ENCODE data around the gene JMJD8. TPM values are rescaled to one million over a fixed set of nuclear protein-coding genes. Genes with fewer than 3 reads are reported as not detected.

The JMJD8 gene
- total and polyA plus RNA-seq, 9 donors, result 20.7 to 40.2 (median 34.3) TPM

DNA sequence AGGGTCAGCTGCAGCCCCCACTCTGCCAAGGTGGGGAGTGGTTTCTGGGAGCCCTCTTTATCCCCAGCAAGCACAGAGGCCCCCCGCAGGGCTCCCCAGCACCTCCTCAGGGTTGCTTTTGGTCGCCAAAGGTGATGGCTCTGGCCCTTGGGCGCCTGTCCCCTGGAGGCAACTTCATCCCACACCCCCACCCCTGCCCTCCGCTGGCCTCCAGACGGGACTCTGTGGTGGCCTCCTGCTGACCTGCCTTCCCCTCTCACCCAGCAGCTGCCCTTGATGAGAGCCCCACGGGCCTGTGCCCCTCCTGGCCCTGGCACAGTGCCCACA is 24.0 kb downstream of the JMJD8 start:
- Histone ChIP-seq H3K27me3 (ENCODE audit: control insufficient read depth, insufficient read depth, low read length) (no peaks in the 10 kb centered on the region), H3K9me3 (replicated peaks; ENCODE audit: control insufficient read depth, low read depth, low read length) (no peaks in the 10 kb centered on the region), H3K36me3 (ENCODE audit: control insufficient read depth, insufficient read depth, low read length) (peaks cover 43% of the 10 kb centered on the region), H3K4me3 (ENCODE audit: low read length) (no peak overlapping the region), H3K27ac (ENCODE audit: low read length) (peak overlapping the region; percentile 51), H3K4me1 (ENCODE audit: control insufficient read depth, insufficient read depth, low read length) (peaks cover 16% of the 10 kb centered on the region)
- DNase-seq, result no peak
- 49% methylated on average over 6 of the region's 6 CpGs for WGBS (ENCODE audit: insufficient coverage)

DNA sequence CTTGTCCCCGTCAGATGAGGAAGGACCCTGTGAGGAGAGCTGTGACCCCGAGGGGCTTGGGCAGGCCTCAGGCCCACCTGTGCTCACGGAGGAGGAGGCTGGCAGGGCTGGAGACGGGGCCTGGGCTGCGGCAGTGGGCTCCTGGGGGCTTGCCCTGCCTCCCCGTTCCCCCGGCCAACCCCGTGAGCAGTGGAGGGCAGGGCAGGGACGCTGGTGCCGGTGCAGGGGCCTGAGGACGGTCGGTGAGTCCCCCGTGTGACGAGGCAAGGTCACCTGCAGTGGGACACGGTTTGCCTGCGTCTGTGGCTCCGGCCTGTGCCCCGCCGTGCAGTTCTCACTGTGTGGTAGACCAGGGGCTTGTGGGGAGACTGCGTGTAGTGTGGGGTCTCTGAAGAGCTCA is 24.5 kb downstream of the JMJD8 start:
- 81% methylated on average over 19 of the region's 20 CpGs for WGBS (ENCODE audit: insufficient coverage)
- no peaks in the 10 kb centered on the region for H3K9me3 ChIP-seq (replicated peaks; ENCODE audit: control insufficient read depth, low read depth, low read length)
- no peak overlapping the region for H3K27ac ChIP-seq (ENCODE audit: low read length)
- no peak overlapping the region for H3K4me3 ChIP-seq (ENCODE audit: low read length)
- H3K4me1 ChIP-seq (ENCODE audit: control insufficient read depth, insufficient read depth, low read length), result peaks cover 16% of the 10 kb centered on the region
- no peak for DNase-seq
- peaks cover 43% of the 10 kb centered on the region for H3K36me3 ChIP-seq (ENCODE audit: control insufficient read depth, insufficient read depth, low read length)
- no peaks in the 10 kb centered on the region for H3K27me3 ChIP-seq (ENCODE audit: control insufficient read depth, insufficient read depth, low read length)

DNA sequence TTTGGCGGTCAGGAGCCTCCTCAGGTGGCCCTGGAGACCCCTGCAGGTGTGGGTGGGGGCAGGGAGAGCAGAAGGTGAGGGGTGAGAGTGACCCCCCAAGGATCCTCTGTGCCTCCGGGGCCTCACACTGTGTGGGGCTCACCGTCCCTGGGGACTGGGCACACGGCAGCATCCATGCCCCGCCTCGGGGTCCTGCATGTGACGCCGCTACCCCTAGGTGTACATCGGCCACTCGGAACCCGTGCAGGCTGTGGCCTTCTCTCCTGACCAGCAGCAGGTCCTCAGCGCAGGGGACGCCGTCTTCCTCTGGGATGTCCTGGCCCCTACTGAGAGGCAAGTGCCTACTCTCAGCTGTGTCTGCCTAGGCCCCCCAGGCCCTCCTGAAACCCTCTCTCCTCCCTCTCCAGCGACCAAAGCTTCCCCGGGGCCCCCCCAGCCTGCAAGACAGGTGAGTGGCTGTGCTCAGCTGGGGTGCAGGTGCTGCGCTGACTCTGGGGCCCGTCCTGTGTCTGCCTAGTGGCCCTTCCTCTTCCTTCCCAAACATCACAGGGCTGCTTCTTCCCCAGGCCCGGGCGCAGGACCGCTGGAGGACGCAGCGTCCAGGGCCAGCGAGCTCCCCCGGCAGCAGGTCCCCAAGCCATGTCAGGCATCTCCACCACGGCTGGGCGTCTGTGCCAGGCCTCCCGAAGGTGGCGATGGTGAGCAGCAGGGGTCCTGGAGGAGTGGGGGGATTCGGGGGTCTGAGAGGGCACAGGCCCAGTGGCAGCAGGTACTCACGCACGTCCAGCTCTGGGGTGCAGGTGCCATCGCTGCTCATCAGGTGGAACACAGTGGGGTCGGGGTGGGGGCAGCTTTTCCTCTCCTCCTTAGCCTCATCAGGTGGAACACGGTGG is 25.2 kb downstream of the JMJD8 start:
- H3K27me3 ChIP-seq (ENCODE audit: control insufficient read depth, insufficient read depth, low read length), result no peaks in the 10 kb centered on the region
- WGBS (ENCODE audit: insufficient coverage), result 86% methylated on average over 33 of the region's 35 CpGs
- no peak for DNase-seq
- no peaks in the 10 kb centered on the region for H3K9me3 ChIP-seq (replicated peaks; ENCODE audit: control insufficient read depth, low read depth, low read length)
- peaks cover 43% of the 10 kb centered on the region for H3K36me3 ChIP-seq (ENCODE audit: control insufficient read depth, insufficient read depth, low read length)
- H3K27ac ChIP-seq (ENCODE audit: low read length), result no peak overlapping the region
- peaks cover 16% of the 10 kb centered on the region for H3K4me1 ChIP-seq (ENCODE audit: control insufficient read depth, insufficient read depth, low read length)
- H3K4me3 ChIP-seq (ENCODE audit: low read length), result no peak overlapping the region

DNA sequence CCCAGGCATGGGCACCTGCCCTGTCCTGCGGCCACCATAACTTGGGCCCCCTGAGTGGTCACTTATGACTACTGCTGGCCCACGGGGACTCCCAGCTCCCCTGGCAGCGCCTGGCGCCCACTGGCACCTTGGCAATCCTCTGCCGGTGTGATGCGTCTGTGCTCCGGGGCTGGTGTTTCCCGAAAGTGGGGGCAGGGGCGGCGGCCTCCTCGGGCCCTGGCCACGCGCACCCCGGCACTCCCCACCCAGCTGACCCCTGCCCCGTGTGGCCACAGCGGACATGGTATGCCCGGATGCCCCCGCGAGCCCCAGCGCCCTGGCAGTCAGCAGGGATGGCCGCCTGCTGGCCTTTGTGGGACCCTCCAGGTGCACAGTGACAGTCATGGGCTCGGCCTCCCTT is 26.6 kb downstream of the JMJD8 start:
- Histone ChIP-seq H3K36me3 (ENCODE audit: control insufficient read depth, insufficient read depth, low read length) (peaks cover 51% of the 10 kb centered on the region), H3K9me3 (replicated peaks; ENCODE audit: control insufficient read depth, low read depth, low read length) (no peaks in the 10 kb centered on the region), H3K4me3 (ENCODE audit: low read length) (no peak overlapping the region), H3K27ac (ENCODE audit: low read length) (no peak overlapping the region), H3K27me3 (ENCODE audit: control insufficient read depth, insufficient read depth, low read length) (no peaks in the 10 kb centered on the region), H3K4me1 (ENCODE audit: control insufficient read depth, insufficient read depth, low read length) (peaks cover 16% of the 10 kb centered on the region)
- DNase-seq, result no peak
- 93% methylated on average over 18 of the region's 22 CpGs for WGBS (ENCODE audit: insufficient coverage)

DNA sequence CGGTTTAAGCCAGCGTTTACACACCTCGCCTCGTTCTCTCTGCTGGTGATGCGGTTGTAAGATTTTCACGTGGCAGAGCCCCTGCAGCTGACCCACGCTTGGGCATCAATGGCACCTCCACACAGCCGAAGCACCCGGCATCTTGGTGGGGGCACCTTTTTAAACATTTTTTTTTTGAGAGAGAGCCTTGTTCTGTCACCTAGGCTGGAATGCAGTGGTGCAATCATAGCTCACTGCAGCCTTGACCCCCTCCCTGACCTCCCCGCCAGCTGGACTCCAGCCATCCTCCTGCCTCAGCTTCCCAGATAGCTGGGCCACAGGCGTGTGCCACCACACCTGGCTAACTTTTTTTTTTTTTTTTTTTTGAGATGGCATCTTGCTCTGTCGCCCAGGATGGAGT is 30.1 kb downstream of the JMJD8 start:
- no peaks in the 10 kb centered on the region for H3K9me3 ChIP-seq (replicated peaks; ENCODE audit: control insufficient read depth, low read depth, low read length)
- no peak for DNase-seq
- no peak overlapping the region for H3K4me3 ChIP-seq (ENCODE audit: low read length)
- peaks cover 60% of the 10 kb centered on the region for H3K36me3 ChIP-seq (ENCODE audit: control insufficient read depth, insufficient read depth, low read length)
- no peaks in the 10 kb centered on the region for H3K27me3 ChIP-seq (ENCODE audit: control insufficient read depth, insufficient read depth, low read length)
- peaks cover 8% of the 10 kb centered on the region for H3K4me1 ChIP-seq (ENCODE audit: control insufficient read depth, insufficient read depth, low read length)
- no peak overlapping the region for H3K27ac ChIP-seq (ENCODE audit: low read length)
- 86% methylated on average over 10 of the region's 12 CpGs for WGBS (ENCODE audit: insufficient coverage)

DNA sequence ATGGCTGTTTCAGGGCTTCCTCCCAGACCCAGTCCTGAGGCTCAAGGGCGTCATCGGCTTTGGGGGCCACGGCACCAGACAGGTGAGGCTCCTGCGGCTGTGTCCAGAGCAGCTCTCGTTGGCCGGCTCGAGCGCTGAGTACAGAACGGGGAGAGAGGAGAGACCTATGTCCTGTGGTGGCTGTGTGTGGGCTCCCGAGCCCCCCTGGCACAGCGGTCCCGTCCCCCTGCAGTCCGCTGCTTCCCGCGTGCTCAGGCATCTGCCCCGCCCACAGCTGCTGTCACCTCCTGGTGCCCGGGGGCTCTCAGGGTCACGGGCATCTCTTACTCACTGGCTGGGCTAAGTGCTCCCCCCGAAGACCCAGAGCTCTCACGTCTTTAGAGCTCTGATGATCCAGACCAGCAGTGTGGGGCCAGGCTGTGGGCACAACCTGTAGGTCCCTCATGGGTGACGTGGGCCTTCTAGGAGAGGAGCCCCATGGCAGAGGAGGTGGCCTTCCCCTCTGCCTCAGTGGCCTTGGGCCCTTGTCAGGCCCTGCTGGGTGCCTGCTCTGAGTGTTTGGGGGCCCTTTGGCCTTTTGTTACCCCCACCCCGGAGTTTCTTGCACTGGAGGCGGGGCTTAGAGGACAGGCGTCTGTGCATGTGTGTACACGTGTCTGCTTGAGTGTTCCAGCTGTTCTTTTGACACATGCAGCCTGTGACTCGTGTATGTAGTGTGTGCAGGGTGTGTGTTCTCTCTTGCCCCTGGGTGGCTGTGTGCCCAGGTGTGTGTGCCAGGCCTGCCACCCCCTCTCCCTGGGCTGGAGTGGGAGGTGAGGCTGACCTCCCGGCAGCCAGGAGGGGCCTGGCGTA is 31.5 kb downstream of the JMJD8 start:
- 89% methylated on average over 23 of the region's 28 CpGs for WGBS (ENCODE audit: insufficient coverage)
- Histone ChIP-seq H3K36me3 (ENCODE audit: control insufficient read depth, insufficient read depth, low read length) (peaks cover 47% of the 10 kb centered on the region), H3K9me3 (replicated peaks; ENCODE audit: control insufficient read depth, low read depth, low read length) (no peaks in the 10 kb centered on the region)

DNA sequence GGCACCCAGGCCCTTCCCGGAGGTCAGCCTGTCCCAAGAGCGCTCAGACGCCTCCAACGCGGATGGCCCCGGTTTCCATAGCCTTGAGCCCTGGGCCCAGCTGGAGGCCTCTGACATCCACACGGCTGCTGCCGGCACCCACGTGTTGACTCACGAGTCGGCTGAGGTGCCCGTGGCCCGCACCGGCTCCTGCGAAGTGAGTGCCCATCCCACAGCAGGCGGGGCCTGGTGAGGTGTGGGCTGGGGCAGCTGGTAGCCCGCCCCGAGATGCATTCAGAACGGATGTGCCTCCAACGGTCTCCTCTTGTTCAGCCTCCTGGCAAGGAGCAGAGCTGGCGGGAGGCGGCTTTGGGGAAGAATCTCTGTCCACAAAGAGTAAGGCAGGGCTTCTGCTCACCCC is 32.3 kb downstream of the JMJD8 start:
- Histone ChIP-seq H3K4me1 (ENCODE audit: control insufficient read depth, insufficient read depth, low read length) (peaks cover 27% of the 10 kb centered on the region), H3K4me3 (ENCODE audit: low read length) (no peak overlapping the region), H3K27ac (ENCODE audit: low read length) (no peak overlapping the region), H3K36me3 (ENCODE audit: control insufficient read depth, insufficient read depth, low read length) (peaks cover 41% of the 10 kb centered on the region), H3K9me3 (replicated peaks; ENCODE audit: control insufficient read depth, low read depth, low read length) (no peaks in the 10 kb centered on the region), H3K27me3 (ENCODE audit: control insufficient read depth, insufficient read depth, low read length) (no peaks in the 10 kb centered on the region)
- WGBS (ENCODE audit: insufficient coverage), result 84% methylated on average over 20 of the region's 22 CpGs
- no peak for DNase-seq

More for the DNA sequence above, 31.5 kb downstream of the JMJD8 start:
- peaks cover 20% of the 10 kb centered on the region for H3K4me1 ChIP-seq (ENCODE audit: control insufficient read depth, insufficient read depth, low read length)
- H3K27me3 ChIP-seq (ENCODE audit: control insufficient read depth, insufficient read depth, low read length), result no peaks in the 10 kb centered on the region
- DNase-seq, result no peak
- H3K27ac ChIP-seq (ENCODE audit: low read length), result no peak overlapping the region
- no peak overlapping the region for H3K4me3 ChIP-seq (ENCODE audit: low read length)

DNA sequence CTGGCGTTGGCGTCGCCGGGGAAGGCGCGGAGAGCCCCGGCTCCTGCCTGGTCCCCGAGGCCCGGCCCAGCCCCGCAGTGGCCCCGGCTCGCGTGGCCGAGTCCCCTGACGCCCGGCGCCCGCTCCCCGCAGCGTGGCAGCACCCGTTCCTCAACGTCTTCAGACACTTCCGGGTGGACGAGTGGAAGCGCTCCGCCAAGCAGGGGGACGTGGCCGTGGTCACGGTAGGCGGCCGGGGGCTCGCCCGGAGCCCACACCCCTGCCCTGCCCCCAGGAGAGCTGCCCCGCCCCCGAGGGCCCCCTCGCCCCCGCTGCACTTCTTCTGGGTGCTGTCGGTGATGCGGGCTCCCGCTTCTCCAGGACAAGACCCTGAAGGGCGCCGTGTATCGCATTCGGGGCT is 34.5 kb downstream of the JMJD8 start:
- Histone ChIP-seq H3K36me3 (ENCODE audit: control insufficient read depth, insufficient read depth, low read length) (peaks cover 26% of the 10 kb centered on the region), H3K27ac (ENCODE audit: low read length) (no peak overlapping the region), H3K27me3 (ENCODE audit: control insufficient read depth, insufficient read depth, low read length) (no peaks in the 10 kb centered on the region), H3K4me1 (ENCODE audit: control insufficient read depth, insufficient read depth, low read length) (peaks cover 27% of the 10 kb centered on the region), H3K9me3 (replicated peaks; ENCODE audit: control insufficient read depth, low read depth, low read length) (no peaks in the 10 kb centered on the region), H3K4me3 (ENCODE audit: low read length) (peak overlapping the region; percentile 71)
- no peak for DNase-seq
- 4% methylated on average over 43 of the region's 44 CpGs for WGBS (ENCODE audit: insufficient coverage)

DNA sequence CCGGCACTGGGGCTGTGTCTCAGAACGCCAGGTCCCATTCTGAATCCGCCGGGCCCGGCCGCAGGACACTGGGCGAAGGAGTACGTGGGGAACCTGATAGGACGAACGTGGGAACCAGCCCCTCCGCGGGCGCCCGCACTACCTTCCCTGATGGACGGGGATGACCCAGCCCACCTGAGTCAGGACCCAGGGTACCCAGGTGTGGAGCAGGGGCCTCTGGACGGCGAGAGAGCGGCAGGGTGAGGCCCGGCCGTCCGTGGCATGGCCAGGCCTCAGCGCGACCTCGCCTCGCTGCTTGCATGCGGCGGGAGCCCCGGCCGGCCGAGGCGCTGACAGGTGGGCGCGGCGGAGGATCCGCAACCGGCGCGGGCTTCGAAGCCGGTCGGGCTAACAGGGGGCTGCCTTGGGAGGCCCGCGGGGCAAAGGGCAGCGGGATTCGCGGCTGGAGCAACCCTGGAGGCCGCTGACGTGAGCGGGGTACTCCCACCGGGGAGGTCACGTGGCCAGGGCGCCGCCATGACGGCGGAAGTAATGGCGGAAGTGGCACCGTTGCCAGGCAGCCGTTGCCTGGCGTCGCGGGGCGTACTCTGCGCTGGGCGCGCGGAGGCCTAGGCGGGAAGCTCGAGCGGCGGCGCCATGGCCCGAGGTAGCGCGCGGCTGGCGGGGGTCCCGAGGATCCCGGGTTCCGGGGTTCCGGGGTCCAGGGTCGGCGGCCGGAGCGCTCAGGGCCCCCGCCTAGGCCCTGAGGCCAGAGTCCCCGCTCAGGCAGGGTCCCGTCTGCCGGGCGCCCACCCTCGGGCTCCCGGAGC is 35.1 kb downstream of the JMJD8 start, which contains the start of gene WDR90:
WDR90 (plus strand) TSS at position 585 of the 809 bp plus-strand sequence; CDS start at position 637, 52 bp downstream.
- WGBS (ENCODE audit: insufficient coverage), result under 1% methylated on average over 91 of the region's 91 CpGs
- peaks cover 26% of the 10 kb centered on the region for H3K36me3 ChIP-seq (ENCODE audit: control insufficient read depth, insufficient read depth, low read length)
- H3K9me3 ChIP-seq (replicated peaks; ENCODE audit: control insufficient read depth, low read depth, low read length), result no peaks in the 10 kb centered on the region
- peaks cover 27% of the 10 kb centered on the region for H3K4me1 ChIP-seq (ENCODE audit: control insufficient read depth, insufficient read depth, low read length)
- H3K27me3 ChIP-seq (ENCODE audit: control insufficient read depth, insufficient read depth, low read length), result no peaks in the 10 kb centered on the region
- H3K27ac ChIP-seq (ENCODE audit: low read length), result peak within 1 kb of the TSS; percentile 82
- DNase-seq, result peak; percentile 96
- H3K4me3 ChIP-seq (ENCODE audit: low read length), result peak within 1 kb of the TSS; percentile 71
